GM12874 (cell line): ENCODE results near the gene CTNNBIP1.

Experiments used
- TF ChIP-seq, protein P1 (sequence below): IDR thresholded peaks from 2 replicates; pipeline ENCODE4 v1.5.1; 2011; ENCODE audit warnings: low read depth, mild to moderate bottlenecking, control low read depth, low read length, moderate library complexity; ENCODE audit not compliant: insufficient read depth

Gene CTNNBIP1

DNA sequence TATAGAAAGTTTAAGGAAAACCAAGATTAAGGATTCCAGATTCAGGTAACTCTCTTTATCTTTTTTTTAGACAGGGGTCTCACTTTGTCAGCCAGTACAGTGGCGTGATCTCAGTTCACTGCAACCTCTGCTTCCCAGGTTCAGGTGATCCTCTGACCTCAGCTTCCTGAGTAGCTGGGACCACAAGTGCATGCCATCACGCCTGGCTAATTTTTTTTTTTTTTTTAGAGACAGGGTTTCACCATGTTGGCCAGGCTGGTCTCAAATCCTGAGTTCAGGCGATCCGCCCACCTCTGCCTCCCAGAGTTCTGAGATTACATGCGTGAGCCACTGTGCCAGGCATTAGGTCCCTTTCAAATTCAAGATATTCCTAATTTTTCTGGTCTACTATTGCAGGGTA, 17.2 kb upstream of the CTNNBIP1 start:
- TF ChIP-seq, protein P1, sequence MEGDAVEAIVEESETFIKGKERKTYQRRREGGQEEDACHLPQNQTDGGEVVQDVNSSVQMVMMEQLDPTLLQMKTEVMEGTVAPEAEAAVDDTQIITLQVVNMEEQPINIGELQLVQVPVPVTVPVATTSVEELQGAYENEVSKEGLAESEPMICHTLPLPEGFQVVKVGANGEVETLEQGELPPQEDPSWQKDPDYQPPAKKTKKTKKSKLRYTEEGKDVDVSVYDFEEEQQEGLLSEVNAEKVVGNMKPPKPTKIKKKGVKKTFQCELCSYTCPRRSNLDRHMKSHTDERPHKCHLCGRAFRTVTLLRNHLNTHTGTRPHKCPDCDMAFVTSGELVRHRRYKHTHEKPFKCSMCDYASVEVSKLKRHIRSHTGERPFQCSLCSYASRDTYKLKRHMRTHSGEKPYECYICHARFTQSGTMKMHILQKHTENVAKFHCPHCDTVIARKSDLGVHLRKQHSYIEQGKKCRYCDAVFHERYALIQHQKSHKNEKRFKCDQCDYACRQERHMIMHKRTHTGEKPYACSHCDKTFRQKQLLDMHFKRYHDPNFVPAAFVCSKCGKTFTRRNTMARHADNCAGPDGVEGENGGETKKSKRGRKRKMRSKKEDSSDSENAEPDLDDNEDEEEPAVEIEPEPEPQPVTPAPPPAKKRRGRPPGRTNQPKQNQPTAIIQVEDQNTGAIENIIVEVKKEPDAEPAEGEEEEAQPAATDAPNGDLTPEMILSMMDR, result no peak

DNA sequence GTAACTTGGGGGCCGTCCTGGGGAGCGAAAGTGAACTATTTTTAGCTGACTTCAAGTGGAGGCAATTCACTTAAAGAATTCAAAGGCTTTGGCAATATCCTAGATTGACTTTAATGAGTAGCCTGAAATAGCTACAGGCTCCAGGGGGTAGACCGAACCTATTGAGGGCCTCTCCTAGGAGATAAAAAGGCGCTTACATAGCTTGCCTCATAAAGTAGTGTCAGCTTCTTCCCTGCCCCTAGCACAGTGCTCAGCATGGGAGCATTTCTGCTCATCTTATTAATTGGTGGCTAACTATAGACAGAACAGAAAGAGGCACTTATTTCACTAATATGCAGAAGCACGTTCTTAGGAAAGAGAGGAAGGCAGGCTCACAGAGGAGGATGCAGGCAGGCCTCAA, 12.3 kb upstream of the CTNNBIP1 start:
- TF ChIP-seq, protein P1, result no peak

DNA sequence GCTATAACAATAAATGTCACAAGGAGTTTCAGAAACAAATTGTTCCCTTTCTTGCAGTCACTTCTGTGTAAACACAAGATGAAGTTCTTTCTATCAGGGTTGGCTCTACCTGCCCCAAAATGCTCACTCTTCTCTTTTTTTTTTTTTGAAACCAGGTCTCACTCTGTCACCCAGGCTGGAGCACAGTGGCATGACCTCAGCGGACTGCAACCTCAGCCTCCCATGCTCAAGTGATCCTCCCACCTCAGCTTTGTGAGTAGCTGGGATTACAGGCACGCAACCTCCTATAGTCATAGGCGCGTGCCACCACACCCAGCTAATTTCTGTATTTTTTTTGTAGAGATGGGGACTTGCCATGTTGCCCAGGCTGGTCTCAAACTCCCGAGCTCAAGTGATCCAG, 10.5 kb upstream of the CTNNBIP1 start:
- TF ChIP-seq, protein P1, result no peak

DNA sequence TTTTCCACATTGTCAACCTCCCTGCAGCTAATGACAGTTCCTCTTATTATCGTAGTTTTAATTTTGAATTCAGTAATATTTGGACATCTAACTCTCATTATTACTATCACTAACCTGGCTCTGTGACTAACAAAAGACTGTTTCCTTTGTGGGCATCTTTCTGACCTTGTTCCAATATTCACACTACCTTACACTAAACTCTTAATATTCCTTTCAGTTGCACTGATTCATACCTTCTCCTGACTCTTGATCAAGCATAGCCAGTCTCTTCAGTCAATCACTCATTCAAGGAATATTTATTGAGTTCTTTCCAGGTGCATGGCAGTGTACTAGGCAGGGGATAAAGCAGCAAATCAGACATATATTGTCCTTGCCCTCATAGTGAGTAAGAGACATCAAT, 7.8 kb upstream of the CTNNBIP1 start:
- TF ChIP-seq, protein P1, result no peak

DNA sequence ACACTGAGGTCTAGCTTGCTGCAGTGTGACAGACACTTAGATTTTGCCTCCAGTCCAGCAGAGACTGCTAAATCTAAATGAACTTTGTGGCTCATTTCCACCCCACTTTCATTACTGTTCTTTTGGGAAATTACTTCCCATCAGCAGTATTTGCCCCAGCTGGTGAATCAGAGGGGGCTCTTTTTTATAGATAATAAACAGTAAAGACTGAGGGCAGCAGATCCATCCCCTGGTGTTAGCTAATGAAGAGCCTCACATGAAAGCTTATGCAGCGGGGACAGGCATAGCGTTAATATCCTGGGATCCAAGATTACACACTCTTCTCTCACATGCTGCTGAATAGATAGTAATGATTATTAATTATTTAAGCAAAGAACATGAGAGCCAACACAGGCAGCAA, 6.4 kb upstream of the CTNNBIP1 start:
- TF ChIP-seq, protein P1, result no peak

DNA sequence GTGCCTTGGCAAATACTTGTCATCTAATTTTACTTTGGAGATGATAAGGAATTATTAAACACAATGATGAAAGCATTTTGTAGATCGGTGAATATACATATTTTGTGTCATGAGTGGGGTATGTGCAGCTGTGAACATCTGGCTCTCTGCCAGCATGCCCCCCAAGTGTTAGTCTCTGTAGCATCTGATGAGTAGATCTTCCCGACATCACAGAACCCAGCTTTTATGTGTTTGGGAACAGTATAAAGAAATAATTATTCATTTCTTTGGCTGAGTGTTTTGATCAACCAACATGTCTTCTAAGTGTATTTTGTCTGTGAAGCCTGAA, 4.5 kb upstream of the CTNNBIP1 start:
- TF ChIP-seq, protein P1, result no peak

DNA sequence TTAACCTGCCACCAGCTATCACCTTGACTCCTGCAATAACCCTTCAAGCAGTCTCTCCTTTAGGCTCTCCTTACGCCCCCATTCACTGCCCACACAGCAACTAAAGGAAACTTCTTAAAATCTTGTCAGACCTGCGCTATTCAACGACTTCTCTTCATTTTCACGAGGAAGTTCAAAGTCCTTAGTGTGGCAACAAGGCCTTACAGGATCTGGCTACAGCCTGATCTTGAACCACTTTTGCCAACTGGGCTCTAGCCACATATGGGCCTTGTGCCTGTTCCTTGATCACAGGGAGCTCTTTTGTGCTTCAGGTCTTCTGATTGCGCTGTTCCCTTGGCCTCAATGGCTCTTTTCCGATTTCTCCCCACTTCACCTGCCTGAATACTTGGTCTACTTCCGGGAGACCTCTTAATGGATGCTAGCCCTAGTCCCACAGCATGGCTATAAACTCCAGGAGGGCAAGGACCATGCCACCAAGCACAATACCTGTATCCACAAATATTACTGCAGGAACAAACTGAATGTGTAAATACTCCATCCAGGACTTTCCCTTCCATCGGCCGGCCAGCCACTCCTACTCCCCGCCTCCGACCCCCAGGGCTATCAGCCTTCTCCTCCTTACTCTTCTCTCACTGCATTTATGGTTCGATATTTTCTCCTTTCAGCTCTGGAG, 2.3 kb upstream of the CTNNBIP1 start:
- TF ChIP-seq, protein P1, result no peak
